ENCODE data around the gene LAMTOR2.

Gene LAMTOR2

DNA sequence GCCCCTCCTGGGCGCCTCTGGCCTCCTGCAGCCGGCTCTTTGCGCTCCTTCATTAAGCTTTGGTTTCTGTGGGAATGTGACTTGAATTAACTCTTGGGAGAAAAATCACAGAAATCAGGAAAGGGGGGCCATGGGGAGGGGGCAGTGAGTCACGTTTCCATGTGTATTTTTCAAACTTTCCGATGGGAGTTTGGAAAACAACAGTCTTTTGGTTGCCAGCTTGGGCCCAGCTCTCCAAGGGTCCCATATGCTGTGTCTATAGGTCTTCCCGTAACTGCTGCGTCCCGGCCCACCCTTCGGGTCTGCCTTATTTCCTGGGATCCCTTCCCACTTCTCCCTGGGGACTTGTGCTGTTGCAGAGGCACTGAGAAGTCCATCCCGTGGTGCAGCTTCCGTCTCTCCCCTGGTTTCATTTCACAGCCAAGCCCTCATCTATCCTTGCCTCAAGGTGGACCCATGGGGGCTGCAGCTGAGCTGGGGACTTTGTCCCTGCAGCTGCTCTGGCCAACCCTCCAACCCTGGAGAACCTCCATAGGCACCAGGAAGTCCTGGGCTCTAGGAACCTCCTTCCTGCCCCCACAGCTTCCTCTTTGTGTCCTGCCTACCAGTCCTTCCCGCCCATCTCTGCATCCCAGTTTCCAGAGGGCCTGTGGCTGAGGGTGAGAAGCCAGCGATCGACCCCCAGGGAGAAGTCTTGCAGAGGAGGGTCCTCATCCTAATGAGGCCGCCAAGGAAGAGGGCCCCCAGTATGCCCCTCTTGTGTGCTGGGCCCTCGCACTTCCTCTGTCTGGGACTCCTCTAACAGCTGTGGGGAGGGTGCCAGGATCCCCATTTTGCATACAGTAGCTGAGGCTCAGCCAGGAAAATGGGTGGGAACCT, 48.3 kb downstream of the LAMTOR2 start:
- POLR2A ChIA-PET (ENCODE audit: low non-redundant PET): no interaction called here
- TF ChIP-seq, protein P1, sequence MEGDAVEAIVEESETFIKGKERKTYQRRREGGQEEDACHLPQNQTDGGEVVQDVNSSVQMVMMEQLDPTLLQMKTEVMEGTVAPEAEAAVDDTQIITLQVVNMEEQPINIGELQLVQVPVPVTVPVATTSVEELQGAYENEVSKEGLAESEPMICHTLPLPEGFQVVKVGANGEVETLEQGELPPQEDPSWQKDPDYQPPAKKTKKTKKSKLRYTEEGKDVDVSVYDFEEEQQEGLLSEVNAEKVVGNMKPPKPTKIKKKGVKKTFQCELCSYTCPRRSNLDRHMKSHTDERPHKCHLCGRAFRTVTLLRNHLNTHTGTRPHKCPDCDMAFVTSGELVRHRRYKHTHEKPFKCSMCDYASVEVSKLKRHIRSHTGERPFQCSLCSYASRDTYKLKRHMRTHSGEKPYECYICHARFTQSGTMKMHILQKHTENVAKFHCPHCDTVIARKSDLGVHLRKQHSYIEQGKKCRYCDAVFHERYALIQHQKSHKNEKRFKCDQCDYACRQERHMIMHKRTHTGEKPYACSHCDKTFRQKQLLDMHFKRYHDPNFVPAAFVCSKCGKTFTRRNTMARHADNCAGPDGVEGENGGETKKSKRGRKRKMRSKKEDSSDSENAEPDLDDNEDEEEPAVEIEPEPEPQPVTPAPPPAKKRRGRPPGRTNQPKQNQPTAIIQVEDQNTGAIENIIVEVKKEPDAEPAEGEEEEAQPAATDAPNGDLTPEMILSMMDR (conservative IDR thresholded peaks at IDR 0.05; ENCODE audit: low read depth): no peak
- CTCF ChIA-PET: interaction anchor here (1.8 to 2.5 kb wide), 2 partner anchors 20 to 27 kb away, joined by 11 read pairs; no protein-coding TSS in a partner anchor
- peak overlapping the region; percentile 98 for H3K27ac ChIP-seq
- DNase-seq (ENCODE audit: low spot score): no peak

DNA sequence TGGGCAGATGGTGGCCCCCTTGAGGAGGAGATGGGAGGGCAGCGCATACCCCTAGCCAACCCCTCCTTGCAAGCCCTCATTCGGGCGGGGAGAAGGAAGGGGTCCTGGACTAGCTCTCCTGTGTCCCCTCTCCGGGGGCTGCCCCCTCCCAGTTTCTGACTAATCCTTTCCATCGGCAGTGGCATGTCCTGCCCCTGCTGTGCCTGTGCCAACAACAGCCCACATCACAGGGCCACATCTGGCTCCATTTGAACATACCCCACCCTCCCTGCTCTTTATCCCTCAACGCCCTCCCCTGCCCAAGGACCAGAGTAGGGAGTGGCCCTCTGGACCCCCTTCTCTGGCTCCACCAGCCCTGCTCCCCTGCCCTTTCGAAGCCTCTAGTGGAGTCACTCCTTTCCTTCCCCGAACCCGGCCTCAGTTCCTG, 49.0 kb downstream of the LAMTOR2 start:
- peak overlapping the region; percentile 98 for H3K27ac ChIP-seq
- TF ChIP-seq, protein P1 (conservative IDR thresholded peaks at IDR 0.05; ENCODE audit: low read depth): no peak
- ChIA-PET POLR2A (ENCODE audit: low non-redundant PET) (interaction anchor here (0.5 to 1.0 kb wide), 2 partner anchors 13 to 168 kb away, joined by 3 to 13 read pairs; no protein-coding TSS in a partner anchor), CTCF (interaction anchor here (1.8 to 2.5 kb wide), 2 partner anchors 19 to 26 kb away, joined by 11 read pairs; no protein-coding TSS in a partner anchor)
- DNase-seq (ENCODE audit: low spot score): peak; percentile 79

GRCh38 chr1:156104065-156104810, 49.7 kb downstream of the LAMTOR2 start:
- peak; percentile 94 for DNase-seq (ENCODE audit: low spot score)
- ChIA-PET POLR2A (ENCODE audit: low non-redundant PET) (interaction anchor here (0.5 to 1.0 kb wide), 3 partner anchors 12 to 169 kb away, joined by 3 to 13 read pairs (median 3); no protein-coding TSS in a partner anchor), CTCF (interaction anchor here (1.5 to 2.5 kb wide), 3 partner anchors 8 to 25 kb away, joined by 5 to 11 read pairs (median 11); no protein-coding TSS in a partner anchor)
- TF ChIP-seq, protein P1 (conservative IDR thresholded peaks at IDR 0.05; ENCODE audit: low read depth): no peak
- H3K27ac ChIP-seq: peak overlapping the region; percentile 98

GRCh38 chr1:156104861-156105832, 50.6 kb downstream of the LAMTOR2 start:
- peak overlapping the region; percentile 98 for H3K27ac ChIP-seq
- CTCF ChIA-PET: interaction anchor here (0.7 to 1.8 kb wide), 3 partner anchors 8 to 24 kb away, joined by 3 to 11 read pairs (median 5); no protein-coding TSS in a partner anchor

DNA sequence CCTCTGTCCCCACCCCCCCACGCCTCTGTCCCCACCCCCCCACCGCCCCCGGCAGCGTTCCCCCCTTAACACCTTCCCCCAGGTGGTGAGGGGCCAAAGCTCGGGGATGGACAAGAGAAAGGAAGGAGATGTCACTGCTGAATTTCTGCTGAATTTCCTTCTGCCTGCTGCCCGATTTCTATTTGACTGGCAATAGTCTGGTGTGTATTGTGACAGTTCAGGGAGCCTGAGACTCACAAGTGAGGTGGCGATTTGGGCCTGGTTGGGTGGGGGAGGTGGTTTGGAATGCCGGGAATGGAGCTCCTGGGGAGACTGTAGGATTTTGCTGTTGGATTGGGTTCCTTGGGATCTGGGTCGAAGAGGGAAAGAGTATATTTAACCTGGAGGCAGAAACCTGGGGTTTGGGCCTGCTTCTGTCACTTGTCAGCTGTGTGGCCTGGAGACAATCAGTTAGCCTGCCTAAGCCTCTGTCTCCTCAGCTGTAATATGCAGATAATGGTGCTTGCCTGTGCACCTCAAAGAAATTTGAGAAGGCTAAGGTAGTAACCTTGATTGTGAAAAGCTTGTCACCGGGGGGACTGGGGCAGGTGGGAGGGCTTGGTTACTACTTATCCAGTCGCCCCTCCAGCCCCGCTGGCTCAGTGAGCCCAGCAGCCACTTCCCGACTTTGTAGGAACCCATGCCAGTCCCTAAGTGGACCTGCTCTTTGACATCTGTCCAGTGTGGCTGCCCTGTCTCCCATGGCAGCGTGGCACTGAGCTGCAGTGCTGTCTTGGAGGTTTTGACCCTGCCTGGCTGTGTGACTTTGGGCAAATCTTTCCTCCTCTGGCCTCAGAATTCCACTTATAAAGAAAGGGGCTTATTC, 52.3 kb downstream of the LAMTOR2 start:
- CTCF ChIA-PET: interaction anchor here (0.6 to 1.8 kb wide), 2 partner anchors 10 to 25 kb away, joined by 3 to 6 read pairs; no protein-coding TSS in a partner anchor
- TF ChIP-seq, protein P1 (conservative IDR thresholded peaks at IDR 0.05; ENCODE audit: low read depth): no peak
- no peak for DNase-seq (ENCODE audit: low spot score)
- H3K27ac ChIP-seq: peak overlapping the region; percentile 98
- POLR2A ChIA-PET (ENCODE audit: low non-redundant PET): interaction anchor here (0.6 to 1.0 kb wide), 2 partner anchors 8 to 11 kb away, joined by 3 to 10 read pairs; partner anchors contain the start of gene LMNA

More at GRCh38 chr1:156104861-156105832, 50.6 kb downstream of the LAMTOR2 start:
- POLR2A ChIA-PET (ENCODE audit: low non-redundant PET): interaction anchor here (0.5 kb wide), 1 partner anchor 142 kb away, joined by 3 read pairs; no protein-coding TSS in a partner anchor
- TF ChIP-seq, protein P1 (conservative IDR thresholded peaks at IDR 0.05; ENCODE audit: low read depth): no peak
- no peak for DNase-seq (ENCODE audit: low spot score)
